A204.1 (cell line): ENCODE results near the gene THAP5.
"Not testable (repeated sequence)": the region's sequence is repeated elsewhere in the genome, so short reads cannot be mapped to it uniquely, and the experiment has no call there.

Experiments used
- FAIRE-seq: peaks from 2 replicates; lab custom pipeline; 2012; peaks lifted over from hg19 to GRCh38; lab: Jason Lieb, UNC

The THAP5 gene

GRCh38 chr7:108581655-108582491 lies 12.4 kb upstream of the THAP5 start:
- FAIRE-seq, result no peak

GRCh38 chr7:108580298-108580697 lies 10.8 kb upstream of the THAP5 start:
- no peak for FAIRE-seq

DNA sequence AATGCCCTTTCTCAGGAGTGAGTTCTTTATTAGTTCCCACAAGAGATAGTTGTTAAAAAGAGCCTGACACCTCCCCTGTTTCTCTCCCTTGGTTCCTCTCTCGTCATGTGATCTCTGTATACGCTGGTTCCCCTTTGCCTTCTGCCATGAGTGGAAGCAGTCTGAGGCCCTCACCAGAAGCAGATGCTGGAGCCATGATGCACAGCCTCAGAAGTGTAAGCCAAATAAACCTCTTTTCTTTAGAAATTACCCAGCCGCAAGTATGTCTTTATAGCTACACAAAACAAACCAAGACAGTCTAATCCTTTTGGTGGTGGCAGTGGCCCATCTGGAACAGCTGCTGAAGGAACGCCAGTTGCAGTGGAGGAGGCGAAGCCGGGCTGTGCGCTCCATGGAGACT lies 9.4 kb upstream of the THAP5 start:
- no peak for FAIRE-seq

- FAIRE-seq, result no peak
Measured at GRCh38 chr7:108576116-108576515, 6.6 kb upstream of the THAP5 start.

- FAIRE-seq, result no peak
Measured at GRCh38 chr7:108575156-108575555, 5.7 kb upstream of the THAP5 start.

DNA sequence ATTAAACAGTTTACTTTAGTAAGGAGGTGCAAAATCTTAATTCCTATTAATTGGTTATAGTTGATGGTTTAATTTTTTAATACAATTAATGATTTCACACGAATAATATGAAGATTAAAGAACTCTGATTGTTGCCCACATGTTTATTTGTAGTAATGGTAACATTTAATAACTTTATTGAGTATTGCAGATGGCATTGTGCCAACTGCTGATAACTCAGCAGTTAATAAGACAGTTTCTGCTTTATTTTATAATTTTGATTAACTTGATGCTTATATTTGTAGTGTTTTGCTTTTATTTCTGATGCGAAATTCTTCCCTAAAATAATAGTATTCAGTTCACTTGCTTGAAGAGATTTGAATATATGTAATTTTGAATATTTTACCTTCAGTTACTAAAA lies 3.0 kb upstream of the THAP5 start:
- no peak for FAIRE-seq

DNA sequence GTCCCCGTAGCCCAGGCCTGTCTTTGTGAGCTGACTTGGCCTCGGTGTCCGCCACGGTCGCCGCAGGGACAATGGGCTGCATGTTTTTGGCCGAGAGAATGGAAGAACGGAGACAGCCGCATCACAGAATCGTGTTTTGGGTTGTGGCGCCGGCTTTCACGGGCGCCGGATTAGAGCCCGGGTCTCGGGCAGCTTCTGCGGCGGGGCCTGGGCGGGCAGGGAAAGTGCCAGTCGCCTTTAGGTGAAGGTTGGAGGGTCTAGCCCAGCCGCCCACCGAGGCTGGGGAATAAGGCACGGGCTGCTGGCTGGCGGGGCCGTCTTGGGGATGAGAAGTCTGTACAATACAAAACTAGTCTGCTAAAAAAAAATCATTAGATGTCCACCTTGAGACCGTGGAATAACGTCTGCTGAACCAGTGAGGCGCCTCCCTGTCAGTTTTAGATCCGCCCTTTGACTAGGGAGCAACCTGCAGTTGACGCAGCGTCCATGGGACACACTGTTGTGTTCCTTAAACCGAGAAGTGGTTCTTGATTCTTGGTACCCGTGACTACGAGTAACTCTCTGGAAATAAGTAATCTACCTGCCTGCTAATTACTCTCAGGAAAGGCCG lies 745 bp upstream of the THAP5 start:
- FAIRE-seq, result no peak

DNA sequence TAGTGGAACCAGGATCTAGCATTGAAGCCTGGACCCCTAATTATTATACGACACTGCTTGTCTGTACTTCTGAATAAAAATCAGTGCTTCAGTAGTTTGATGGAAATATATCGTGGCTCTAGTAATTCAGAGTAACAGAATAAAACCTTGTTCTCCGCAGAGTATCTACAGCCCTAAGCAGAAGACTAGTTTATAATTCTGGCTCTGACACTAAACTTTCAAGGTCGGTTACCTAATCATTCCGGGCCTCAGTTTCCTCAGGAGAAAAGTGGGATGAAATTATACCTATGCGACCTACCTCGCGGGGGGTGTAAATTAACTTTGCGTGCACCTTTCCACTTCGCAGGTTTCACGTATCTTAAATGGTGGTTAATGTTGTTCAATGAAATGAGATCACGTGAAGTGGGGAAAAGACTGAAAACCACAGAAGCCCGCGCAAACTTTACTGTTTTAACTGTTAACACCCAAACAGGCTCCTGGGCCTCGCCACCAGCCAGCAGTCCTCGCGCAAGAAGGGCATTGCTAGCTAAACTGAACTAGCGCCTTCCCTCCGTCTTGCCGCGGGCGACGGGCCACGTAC lies 615 bp downstream of the THAP5 start:
- FAIRE-seq, result no peak

DNA sequence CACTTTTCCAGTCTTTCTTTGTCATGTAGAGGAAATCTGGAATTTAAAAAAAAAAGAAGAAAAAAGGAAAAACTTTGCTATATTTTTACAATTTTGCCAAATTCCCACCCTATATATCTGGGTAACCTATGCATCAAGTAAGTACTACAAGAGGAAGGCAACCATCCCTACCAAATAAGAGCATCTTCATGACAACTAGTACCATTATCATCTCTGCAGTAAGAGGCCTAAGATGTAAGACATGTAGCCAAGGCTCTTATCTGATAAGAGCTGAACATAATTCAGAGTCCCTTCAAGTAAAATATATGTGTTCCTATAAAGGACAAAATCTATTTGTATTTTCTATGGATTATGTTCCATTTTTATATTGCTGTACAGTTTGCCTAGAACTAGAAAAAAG lies 3.5 kb downstream of the THAP5 start:
- FAIRE-seq, result no peak

GRCh38 chr7:108561047-108561619 lies 8.4 kb downstream of the THAP5 start:
- FAIRE-seq, result no peak

DNA sequence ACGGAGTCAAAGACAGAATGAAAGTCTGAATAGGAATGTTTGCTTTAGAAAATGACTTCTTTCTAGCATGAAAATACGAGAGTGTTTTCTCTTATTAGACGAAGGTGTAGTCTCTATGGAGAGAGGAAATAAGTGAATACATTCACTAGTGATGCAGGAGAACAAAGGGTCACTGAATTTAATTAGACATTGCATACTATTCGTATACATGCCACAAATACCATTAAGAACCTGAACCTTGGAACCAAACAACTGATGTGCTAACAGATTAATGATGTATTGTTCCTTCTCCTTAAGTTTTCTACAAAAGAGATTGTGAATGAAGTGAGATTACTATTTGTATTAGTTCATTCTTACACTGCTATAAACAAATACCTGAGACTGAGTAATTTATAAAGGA lies 10.3 kb downstream of the THAP5 start:
- FAIRE-seq, result no peak

DNA sequence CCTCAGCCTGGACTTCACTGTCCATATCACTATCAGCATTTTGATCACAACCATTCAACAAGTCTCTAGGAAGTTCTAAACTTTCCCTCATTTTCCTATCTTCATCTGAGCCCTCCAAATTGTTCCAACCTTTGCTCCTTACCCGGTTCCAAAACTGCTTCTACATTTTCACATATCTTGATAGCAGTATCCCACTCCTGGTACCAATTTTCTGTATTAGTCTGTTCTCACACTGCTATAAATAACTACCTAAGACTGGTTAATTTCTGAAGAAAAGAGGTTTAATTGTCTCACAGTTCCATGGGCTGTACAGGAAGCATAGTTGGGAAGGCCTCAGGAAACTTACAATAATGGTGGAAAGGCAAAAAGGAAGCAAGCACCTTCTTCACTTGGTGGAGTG lies 11.9 kb downstream of the THAP5 start:
- FAIRE-seq, result no peak

GRCh38 chr7:108557191-108557590 lies 12.3 kb downstream of the THAP5 start:
- FAIRE-seq, result no peak

DNA sequence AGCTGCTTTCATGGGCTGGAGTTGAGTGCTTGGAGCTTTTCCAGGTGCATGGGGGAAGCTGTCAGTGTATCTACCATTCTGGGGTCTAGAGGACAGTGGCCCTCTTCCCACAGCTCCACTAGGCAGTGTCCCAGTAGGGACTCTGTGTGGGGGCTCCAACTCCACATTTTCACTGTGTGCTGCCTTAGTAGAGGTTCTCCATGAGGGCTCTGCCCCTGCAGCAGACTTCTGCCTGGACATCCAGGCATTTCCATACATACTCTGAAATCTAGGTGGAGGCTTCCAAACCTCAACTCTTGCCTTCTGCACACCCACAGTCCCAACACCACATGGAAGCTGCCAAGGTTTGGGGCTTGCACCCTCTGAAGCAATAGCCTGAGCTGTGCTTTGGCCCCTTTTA lies 12.8 kb downstream of the THAP5 start:
- not testable (repeated sequence) for FAIRE-seq

DNA sequence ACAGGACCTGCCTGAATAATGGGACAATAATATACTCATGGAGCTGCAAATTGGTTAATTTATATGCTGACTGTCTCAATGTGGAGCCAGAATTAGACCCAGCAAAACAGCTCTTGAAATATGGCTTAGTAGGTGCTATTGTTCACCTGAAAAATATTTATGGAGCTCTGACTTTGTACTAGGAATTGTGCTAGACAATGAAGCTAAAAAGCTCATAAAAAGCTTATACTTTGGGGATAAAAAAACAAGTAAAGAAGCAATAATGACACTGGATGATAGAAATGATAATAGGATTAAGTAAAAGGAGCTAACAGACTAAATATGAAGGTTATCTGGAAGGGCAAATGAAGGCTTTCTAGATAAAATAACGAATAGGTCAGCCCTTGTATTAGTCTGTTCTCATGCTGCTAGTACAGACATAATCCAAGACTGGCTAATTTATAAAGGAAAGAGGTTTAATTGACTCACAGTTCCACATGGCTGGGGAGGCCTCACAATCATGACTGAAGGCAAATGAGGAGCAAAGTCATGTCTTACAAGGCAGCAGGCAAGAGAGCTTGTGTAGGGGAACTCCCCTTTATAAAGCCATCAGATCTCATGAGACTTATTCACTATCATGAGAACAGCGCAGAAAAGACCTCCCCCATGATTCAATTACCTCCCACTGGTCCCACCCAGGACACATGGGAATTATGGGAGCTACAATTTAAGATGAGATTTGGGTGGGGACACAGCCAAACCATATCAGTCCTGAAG lies 21.2 kb downstream of the THAP5 start:
- FAIRE-seq, result not testable (repeated sequence)

- FAIRE-seq, result peak; percentile 48
Measured at GRCh38 chr7:108541478-108541877, 28.0 kb downstream of the THAP5 start.

GRCh38 chr7:108538685-108539084 lies 30.8 kb downstream of the THAP5 start:
- not testable (repeated sequence) for FAIRE-seq

- FAIRE-seq, result not testable (repeated sequence)
Measured at GRCh38 chr7:108538236-108538635, 31.3 kb downstream of the THAP5 start.

DNA sequence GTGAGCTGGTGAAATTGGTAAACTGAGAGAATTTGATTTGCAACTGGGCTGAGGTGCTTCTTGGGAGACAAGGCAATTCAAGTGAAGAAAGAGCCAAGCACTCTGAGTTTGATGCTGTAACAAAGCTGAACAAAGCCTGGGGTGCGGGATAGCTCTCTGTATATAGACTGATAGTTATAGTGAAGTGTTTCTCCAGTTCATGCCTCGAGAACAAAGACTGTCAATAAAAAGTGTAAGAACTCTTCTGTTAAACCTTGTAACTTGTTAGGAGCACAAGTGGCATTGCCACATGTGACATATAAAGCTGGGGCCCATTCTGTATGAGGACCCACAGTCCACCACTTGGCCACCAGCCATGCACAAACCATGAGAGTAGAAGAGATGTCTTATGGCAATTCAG lies 32.3 kb downstream of the THAP5 start:
- FAIRE-seq, result no peak

DNA sequence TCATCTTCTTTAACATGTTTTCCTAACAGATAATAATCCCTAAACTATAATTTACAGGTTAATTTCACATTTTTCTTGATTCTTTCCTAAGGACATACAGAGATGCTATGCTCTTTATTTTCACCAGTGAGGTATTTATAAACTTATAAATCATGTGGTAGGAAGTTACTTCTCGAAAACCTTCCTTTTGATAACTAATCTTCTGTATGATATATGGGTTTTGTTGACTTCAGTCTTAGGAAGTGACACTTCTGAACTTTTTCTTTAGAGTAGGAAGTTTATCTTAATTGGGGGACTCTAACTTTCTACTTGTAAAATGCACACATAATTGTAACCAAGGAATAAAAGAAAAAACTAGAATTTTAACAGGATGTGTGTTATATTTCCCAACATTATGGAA lies 33.8 kb downstream of the THAP5 start:
- no peak for FAIRE-seq

GRCh38 chr7:108535257-108535656 lies 34.2 kb downstream of the THAP5 start:
- FAIRE-seq, result no peak

DNA sequence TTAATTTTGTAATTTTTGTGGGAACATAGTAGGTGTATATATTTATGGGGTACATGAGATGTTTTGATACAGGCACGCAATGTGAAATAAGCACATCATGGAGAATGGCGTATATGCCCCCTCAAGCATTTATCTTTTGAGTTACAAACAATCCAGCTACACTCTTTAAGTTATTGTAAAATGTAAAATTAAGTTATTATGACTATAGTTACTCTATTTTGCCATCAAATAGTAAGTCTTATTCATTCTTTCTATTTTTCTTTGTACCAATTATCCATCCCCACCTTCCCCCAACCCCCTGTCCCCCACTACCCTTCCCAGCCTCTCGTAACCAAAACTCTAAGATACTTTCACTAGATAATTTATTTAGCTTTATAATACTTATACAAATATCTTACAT lies 35.8 kb downstream of the THAP5 start:
- no peak for FAIRE-seq

DNA sequence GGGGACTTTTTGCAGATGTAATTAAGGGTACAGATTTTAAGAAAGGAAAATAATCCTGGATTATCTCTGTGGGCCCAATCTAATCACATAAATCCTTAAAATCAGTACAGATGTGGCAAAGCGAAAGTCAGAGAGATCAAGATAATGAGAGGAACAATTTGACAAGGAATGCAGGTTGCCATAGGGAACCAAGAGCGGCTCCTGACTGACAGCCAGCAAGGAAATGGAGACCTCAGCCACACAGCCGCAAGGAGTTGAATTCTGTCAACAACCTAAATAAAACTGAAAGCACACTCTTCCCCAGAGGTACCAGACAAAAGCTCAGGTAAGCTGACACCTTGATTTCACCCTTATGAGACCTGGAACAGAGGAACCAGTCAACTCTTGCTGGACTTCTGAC lies 40.2 kb downstream of the THAP5 start:
- no peak for FAIRE-seq
